H1 (cell line): ENCODE measurements around the gene POGLUT2. TPM values are rescaled to one million over a fixed set of nuclear protein-coding genes. Genes with fewer than 3 reads are reported as not detected.
A peak's percentile ranks its signal among the peaks of the same experiment; 100 is the strongest.

Experiments used
- CTCF ChIA-PET: fragments of 300-600 bp; sonication (Branson Sonifier 250); formaldehyde crosslinking; loops from one replicate; lab custom pipeline; 2021; ENCODE audit not compliant: partially characterized antibody; lab: Charles Lee
- POLR2A ChIA-PET: fragments of 300-600 bp; sonication (Branson Sonifier 250); formaldehyde crosslinking; loops from one replicate; lab custom pipeline; 2021; ENCODE audit warnings: inconsistent platforms; ENCODE audit not compliant: partially characterized antibody; lab: Charles Lee
- DNase-seq, 2 experiments: peaks; one replicate each; pipeline versions ENCODE4 v3.0.0 to v3.0.0-alpha.2; 2010 to 2022; ENCODE audit warnings: low spot score in 2 of 2, low read depth in 1 of 2, mixed read lengths in 1 of 2
- FAIRE-seq: peaks from 2 replicates; lab custom pipeline; 2011; peaks lifted over from hg19 to GRCh38; lab: Jason Lieb, UNC
- H2AFZ ChIP-seq: 2 replicates; pipeline ENCODE4 v1.8.1; 2012; ENCODE audit warnings: low read length, inconsistent platforms
- H2AK5ac ChIP-seq: 2 replicates; pipeline ENCODE4 v1.6.1; 2013; ENCODE audit warnings: low read depth, low read length
- H2BK120ac ChIP-seq: replicated peaks from 2 replicates; pipeline ENCODE3; 2013; ENCODE audit warnings: low read depth, low read length, inconsistent platforms
- H2BK12ac ChIP-seq: 2 replicates; pipeline ENCODE4 v1.6.1; 2013; ENCODE audit warnings: low read depth, low read length
- H2BK15ac ChIP-seq: 2 replicates; pipeline ENCODE4 v1.6.1; 2013; ENCODE audit warnings: low read length
- H2BK20ac ChIP-seq: 2 replicates; pipeline ENCODE4 v1.6.1; 2013; ENCODE audit warnings: low read length
- H2BK5ac ChIP-seq: 2 replicates; pipeline ENCODE4 v1.6.1; 2013; ENCODE audit warnings: low read depth, low read length
- H3K14ac ChIP-seq: 2 replicates; pipeline ENCODE4 v1.6.1; 2013; ENCODE audit warnings: inconsistent platforms; ENCODE audit not compliant: insufficient read length
- H3K18ac ChIP-seq: 2 replicates; pipeline ENCODE4 v1.6.1; 2013; ENCODE audit warnings: low read length; ENCODE audit errors: extremely low read depth
- H3K23ac ChIP-seq: 2 replicates; pipeline ENCODE4 v1.6.1; 2013; ENCODE audit warnings: inconsistent platforms; ENCODE audit not compliant: insufficient read length
- H3K23me2 ChIP-seq: 2 replicates; pipeline ENCODE4 v1.6.1; 2013; ENCODE audit warnings: low read depth, low read length
- H3K27ac ChIP-seq: 2 replicates; pipeline ENCODE4 v1.6.1; 2011; ENCODE audit warnings: low read depth, low read length, inconsistent platforms
- H3K27me3 ChIP-seq, 4 experiments: replicated peaks in 1 of 4; 1 replicate in 1 of 4; 2 replicates in 3 of 4; pipeline versions ENCODE4 v1.6.1 to v1.8.1; 2011 to 2013; ENCODE audit warnings: low read length in 3 of 4, mild to moderate bottlenecking in 3 of 4, inconsistent platforms in 2 of 4, mixed read lengths in 2 of 4, moderate library complexity in 1 of 4; ENCODE audit not compliant: control insufficient read depth in 3 of 4, insufficient read depth in 3 of 4; ENCODE audit errors: extremely low read depth in 1 of 4
- H3K36me3 ChIP-seq, 4 experiments: 2 replicates each; pipeline versions ENCODE4 v1.6.1 to v1.8.1; 2011 to 2013; ENCODE audit warnings: mild to moderate bottlenecking in 4 of 4, low read length in 3 of 4, moderate library complexity in 2 of 4, control low read depth in 1 of 4, inconsistent platforms in 1 of 4; ENCODE audit not compliant: insufficient read depth in 4 of 4, control insufficient read depth in 2 of 4
- H3K4ac ChIP-seq: replicated peaks from 2 replicates; pipeline ENCODE3; 2013; ENCODE audit warnings: low read length, low read depth, mixed read lengths, inconsistent platforms; ENCODE audit not compliant: insufficient read length
- H3K4me1 ChIP-seq, 4 experiments: replicated peaks in 1 of 4; 1 replicate in 1 of 4; 2 replicates in 3 of 4; pipeline versions ENCODE4 v1.6.1 to v1.8.1; 2011 to 2013; ENCODE audit warnings: low read length in 3 of 4, inconsistent platforms in 2 of 4, mixed read lengths in 1 of 4; ENCODE audit not compliant: insufficient read depth in 4 of 4, control insufficient read depth in 3 of 4
- H3K4me2 ChIP-seq, 2 experiments: 2 replicates each; pipeline versions ENCODE4 v1.6.1 to v1.8.1; 2011 to 2013; ENCODE audit warnings: low read depth in 2 of 2, low read length in 2 of 2, control low read depth in 1 of 2, inconsistent platforms in 1 of 2, mild to moderate bottlenecking in 1 of 2; ENCODE audit not compliant: insufficient read depth in 1 of 2
- H3K4me3 ChIP-seq, 4 experiments: fragments of 200-600, 300-600 bp in 1 of 4; sonication (generic), shearing (Covaris generic), sonication (Bioruptor Twin) in 1 of 4; 2 replicates each; pipeline versions ENCODE4 v1.5.1 to v1.8.1; 2011 to 2016; ENCODE audit warnings: low read length in 4 of 4, low read depth in 3 of 4, control low read depth in 2 of 4, inconsistent platforms in 2 of 4, mild to moderate bottlenecking in 2 of 4, mixed read lengths in 1 of 4, moderate library complexity in 1 of 4; ENCODE audit not compliant: insufficient read depth in 2 of 4; ENCODE audit errors: extremely low read depth in 1 of 4
- H3K56ac ChIP-seq: replicated peaks from 2 replicates; pipeline ENCODE3; 2013; ENCODE audit warnings: low read depth, mild to moderate bottlenecking, mixed read lengths, low read length, inconsistent platforms; ENCODE audit not compliant: insufficient read length
- H3K79me1 ChIP-seq: 2 replicates; pipeline ENCODE4 v1.6.1; 2013; ENCODE audit warnings: low read depth, low read length, control low read depth
- H3K79me2 ChIP-seq, 2 experiments: 2 replicates each; pipeline versions ENCODE4 v1.6.1 to v1.8.1; 2012 to 2013; ENCODE audit warnings: low read length in 2 of 2, mild to moderate bottlenecking in 2 of 2, inconsistent platforms in 1 of 2; ENCODE audit not compliant: insufficient read depth in 2 of 2, control insufficient read depth in 1 of 2
- H3K9ac ChIP-seq, 4 experiments: replicated peaks in 1 of 4; 1 replicate in 1 of 4; 2 replicates in 3 of 4; pipeline versions ENCODE4 v1.6.1 to v1.8.1; 2011 to 2013; ENCODE audit warnings: low read depth in 3 of 4, low read length in 3 of 4, control low read depth in 2 of 4, mild to moderate bottlenecking in 2 of 4, moderate library complexity in 2 of 4, inconsistent platforms in 1 of 4; ENCODE audit errors: extremely low read depth in 1 of 4
- H3K9me3 ChIP-seq, 2 experiments: 2 replicates each; pipeline versions ENCODE4 v1.6.1 to v1.8.1; 2012 to 2013; ENCODE audit warnings: mild to moderate bottlenecking in 2 of 2, moderate library complexity in 2 of 2, control low read depth in 1 of 2, inconsistent platforms in 1 of 2, low read depth in 1 of 2, low read length in 1 of 2, mixed read lengths in 1 of 2; ENCODE audit not compliant: insufficient read depth in 2 of 2
- H4K20me1 ChIP-seq, 2 experiments: replicated peaks in 1 of 2; 2 replicates each; pipeline versions ENCODE3 to v1.8.1; 2011 to 2013; ENCODE audit warnings: inconsistent platforms in 2 of 2, low read length in 2 of 2, mild to moderate bottlenecking in 1 of 2; ENCODE audit not compliant: insufficient read depth in 2 of 2, control insufficient read depth in 1 of 2
- H4K5ac ChIP-seq: 2 replicates; pipeline ENCODE4 v1.6.1; 2013; ENCODE audit warnings: low read length, low read depth, mixed read lengths, inconsistent platforms; ENCODE audit not compliant: insufficient read length
- H4K8ac ChIP-seq: 2 replicates; pipeline ENCODE4 v1.8.0; 2013; ENCODE audit warnings: mild to moderate bottlenecking, moderate library complexity, low read length, inconsistent platforms; ENCODE audit not compliant: insufficient read depth; ENCODE audit errors: extremely low read depth
- H4K91ac ChIP-seq: replicated peaks from 2 replicates; pipeline ENCODE3; 2013; ENCODE audit warnings: low read length, mixed read lengths, inconsistent platforms; ENCODE audit not compliant: insufficient read length
- BCL11A ChIP-seq, 2 experiments: IDR thresholded peaks; one replicate each; pipeline ENCODE4 v1.6.1; 2011; ENCODE audit warnings: low read depth in 2 of 2, low read length in 2 of 2, mild to moderate bottlenecking in 2 of 2
- POLR2A ChIP-seq, 2 experiments: IDR thresholded peaks; 1 replicate in 1 of 2; 2 replicates in 1 of 2; pipeline ENCODE4 v1.6.1; 2011; ENCODE audit warnings: low read depth in 2 of 2, low read length in 2 of 2, mild to moderate bottlenecking in 2 of 2; ENCODE audit errors: control extremely low read depth in 1 of 2
- RNF2 ChIP-seq: fragments of 200-900, 300-1000 bp; sonication (generic); IDR thresholded peaks from 2 replicates; pipeline ENCODE4 v1.7.1; 2016; ENCODE audit warnings: borderline replicate concordance, low read depth, mild to moderate bottlenecking, antibody characterized with exemption, low read length; ENCODE audit not compliant: poor library complexity, severe bottlenecking; ENCODE audit errors: missing control alignments
- SP2 ChIP-seq: IDR thresholded peaks from 2 replicates; pipeline ENCODE4 v1.6.1; 2012; ENCODE audit warnings: mild to moderate bottlenecking, low read length, inconsistent platforms
- WGBS, 2 experiments: shearing (Covaris generic) in 1 of 2; methylation state at CpG; one replicate each; pipeline versions ENCODE4 v1.1.6 to v1.1.7; 2013 to 2015; ENCODE audit warnings: low lambda C conversion rate in 2 of 2, mixed read lengths in 2 of 2, inconsistent platforms in 1 of 2, low coverage in 1 of 2, missing lambda C conversion rate in 1 of 2; ENCODE audit not compliant: insufficient replicate concordance in 2 of 2, insufficient coverage in 1 of 2, insufficient read length in 1 of 2; ENCODE audit errors: extremely low coverage in 1 of 2, missing lambda C conversion rate in 1 of 2; 5-methylcytosine and 5-hydroxymethylcytosine counted together
- polyA plus RNA-seq, 7 experiments: library from polyadenylated mRNA; depleted of rRNA in 3 of 7; stranded (reverse) in 5 of 7; unstranded in 2 of 7; fragments of >200 nt in 5 of 7; fragments of 200-250 nt in 2 of 7; gene quantifications; 1 replicate in 5 of 7; 2 replicates in 1 of 7; 4 replicates in 1 of 7; pipeline versions ENCODE4 v1.2.1 to v1.2.3, GENCODE V29; 2011 to 2013; ENCODE audit warnings: missing spikeins in 2 of 7, mixed read lengths in 2 of 7
- total RNA-seq: library from RNA; stranded (reverse); fragmentation: NEBNext Ultra II Directional; extraction: Animal tissue kit (Norgen Biotek cat#: 25700); gene quantifications from 2 replicates; pipeline ENCODE4 v1.2.1, GENCODE V29; 2021

POGLUT2 gene
- total and polyA plus RNA-seq, 2 of the 8 experiments (the other 6 are each of a cell fraction or from before 2014, with no cell fraction given): 9.9 to 22.3 TPM

- H3K27ac ChIP-seq: no peak overlapping the region
Measured at GRCh38 chr13:102774214-102774568, 24.6 kb downstream of the POGLUT2 start.

More at GRCh38 chr13:102774214-102774568, 24.6 kb downstream of the POGLUT2 start:
- 0 out of 2 replicates have a peak overlapping the region, but pooled peaks have one; percentile 68 for H2BK12ac ChIP-seq
- H4K5ac ChIP-seq: no peak overlapping the region
- H3K4me1 ChIP-seq: peaks cover 0 to 6% (median 2%) of the 10 kb centered on the region in 4 experiments; a peak in 2 of 7 replicates
- H3K23ac ChIP-seq: no peak overlapping the region
- no peak overlapping the region for H3K56ac ChIP-seq
- H4K91ac ChIP-seq: no peak overlapping the region
- POLR2A ChIA-PET: interaction anchor here (0.7 to 3.0 kb wide), 9 partner anchors 8 to 178 kb away, joined by 3 to 12 read pairs (median 3); partner anchors contain the start of genes ERCC5 and TPP2
- H4K8ac ChIP-seq: peak overlapping the region; percentile 87
- no peaks in the 10 kb centered on the region for H3K79me2 ChIP-seq
- H3K27me3 ChIP-seq: peaks cover 0 to 18% (median 12%) of the 10 kb centered on the region in 4 experiments; a peak in 5 of 7 replicates
- H3K9me3 ChIP-seq: peaks cover 0 to 4% of the 10 kb centered on the region in 2 experiments; a peak in 1 of 4 replicates
- H3K23me2 ChIP-seq: peaks cover 5% of the 10 kb centered on the region
- no peak overlapping the region for H2BK20ac ChIP-seq
- TF ChIP-seq BCL11A (IDR thresholded peaks at IDR 0.05; ENCODE audit: low read depth in 2 of 2, low read length in 2 of 2) (no peak), RNF2 (peak; percentile 5), POLR2A (IDR thresholded peaks at IDR 0.05; ENCODE audit: control extremely low read depth in 1 of 2, low read depth in 2 of 2, low read length in 2 of 2) (no peak), SP2 (no peak)
- TF ChIP-seq, all 59 proteins: peak for 1
- no peaks in the 10 kb centered on the region for H3K36me3 ChIP-seq
- CTCF ChIA-PET: interaction anchor here (1.3 to 5.6 kb wide), 4 partner anchors 11 to 183 kb away, joined by 3 to 28 read pairs (median 4); a partner anchor contains a TSS
- no peak overlapping the region for H3K14ac ChIP-seq
- no peak overlapping the region for H3K4ac ChIP-seq
- peaks cover 0 to 2% of the 10 kb centered on the region in 2 experiments for H4K20me1 ChIP-seq
- H2BK120ac ChIP-seq: no peak overlapping the region
- no peak for DNase-seq
- H3K4me2 ChIP-seq: peak overlapping the region; percentile 82 to 96
- no peak overlapping the region for H2BK15ac ChIP-seq
- peak overlapping the region in 1 of 4 experiments; percentile 56; a peak in 2 of 7 replicates for H3K9ac ChIP-seq
- 93% methylated on average over 27 of the region's 27 CpGs; no CpG with 5 or more reads in 1 of the 2 experiments for WGBS, 2 experiments
- H3K18ac ChIP-seq: 0 out of 2 replicates have a peak overlapping the region, but pooled peaks have one; percentile 86
- H3K4me3 ChIP-seq: peak overlapping the region; percentile 65 to 86 (median 74); a peak in 4 of 8 replicates
- no peak for FAIRE-seq
- H2AK5ac ChIP-seq: no peak overlapping the region
- H2AFZ ChIP-seq: peak overlapping the region; percentile 89
- H3K79me1 ChIP-seq: no peaks in the 10 kb centered on the region
- no peak overlapping the region for H2BK5ac ChIP-seq
